Activated naive CD4-positive, alpha-beta T cell treated with anti-CD3 and anti-CD28 coated beads, Interleukin-2, amount 50 U/mL, for 24 hours (primary cell): ENCODE measurements around the gene BEND5.

Experiments used
- H3K27ac Mint-ChIP-seq: one replicate; pipeline ENCODE4 v1.8.0; 2021; ENCODE audit warnings: mild to moderate bottlenecking, mixed read lengths
- H3K27me3 Mint-ChIP-seq: one replicate; pipeline ENCODE4 v1.8.0; 2021; ENCODE audit warnings: mixed read lengths
- H3K36me3 Mint-ChIP-seq: one replicate; pipeline ENCODE4 v1.8.0; 2021; ENCODE audit warnings: mixed read lengths
- H3K4me1 Mint-ChIP-seq: one replicate; pipeline ENCODE4 v1.8.0; 2021; ENCODE audit warnings: mixed read lengths
- H3K4me3 Mint-ChIP-seq: one replicate; pipeline ENCODE4 v1.8.0; 2021; ENCODE audit warnings: mild to moderate bottlenecking, mixed read lengths
- H3K9me3 Mint-ChIP-seq: one replicate; pipeline ENCODE4 v1.8.0; 2021; ENCODE audit warnings: mixed read lengths

Gene BEND5, protein sequence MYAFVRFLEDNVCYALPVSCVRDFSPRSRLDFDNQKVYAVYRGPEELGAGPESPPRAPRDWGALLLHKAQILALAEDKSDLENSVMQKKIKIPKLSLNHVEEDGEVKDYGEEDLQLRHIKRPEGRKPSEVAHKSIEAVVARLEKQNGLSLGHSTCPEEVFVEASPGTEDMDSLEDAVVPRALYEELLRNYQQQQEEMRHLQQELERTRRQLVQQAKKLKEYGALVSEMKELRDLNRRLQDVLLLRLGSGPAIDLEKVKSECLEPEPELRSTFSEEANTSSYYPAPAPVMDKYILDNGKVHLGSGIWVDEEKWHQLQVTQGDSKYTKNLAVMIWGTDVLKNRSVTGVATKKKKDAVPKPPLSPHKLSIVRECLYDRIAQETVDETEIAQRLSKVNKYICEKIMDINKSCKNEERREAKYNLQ

DNA sequence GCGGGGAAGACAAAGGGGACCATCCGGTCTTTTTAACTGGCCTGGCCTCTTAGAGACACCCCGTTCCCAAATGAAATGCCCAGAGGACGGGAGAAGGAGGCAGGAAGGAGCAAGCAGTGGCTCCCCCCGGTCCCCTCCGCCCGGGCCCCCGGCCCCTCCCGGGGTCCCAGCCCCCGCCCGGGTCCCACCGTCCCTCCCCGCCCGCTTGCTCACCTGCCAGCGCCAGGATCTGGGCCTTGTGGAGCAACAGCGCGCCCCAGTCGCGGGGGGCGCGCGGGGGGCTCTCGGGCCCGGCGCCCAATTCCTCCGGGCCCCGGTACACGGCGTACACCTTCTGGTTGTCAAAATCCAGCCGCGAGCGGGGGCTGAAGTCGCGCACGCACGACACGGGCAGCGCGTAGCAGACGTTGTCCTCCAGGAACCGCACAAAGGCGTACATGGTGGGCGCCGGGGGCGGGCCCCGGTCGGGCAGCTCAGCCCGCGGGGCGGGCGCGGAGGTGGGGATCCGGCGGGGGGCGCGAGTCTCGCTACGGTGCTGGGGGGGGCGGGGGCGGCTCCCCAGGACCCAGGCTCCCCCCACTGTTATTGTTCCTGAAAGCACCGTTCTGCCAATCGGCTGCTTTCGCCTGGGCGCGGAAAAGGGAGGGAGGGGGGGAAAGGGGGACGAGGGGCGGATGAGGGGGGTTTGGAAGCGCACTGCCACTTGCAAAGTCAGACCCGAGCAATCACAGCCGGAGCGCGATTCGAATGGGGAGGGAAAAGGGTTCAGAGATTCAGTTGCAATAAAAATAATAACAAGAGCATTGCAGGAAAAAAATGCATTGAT, at the start of gene BEND5:
BEND5 (minus strand) TSS at position 499 of the 826 bp plus-strand sequence; CDS start at position 439, 60 bp downstream.
- no peaks in the 10 kb centered on the region for H3K27me3 Mint-ChIP-seq
- no peaks in the 10 kb centered on the region for H3K9me3 Mint-ChIP-seq
- peak within 1 kb of the TSS; percentile 91 for H3K27ac Mint-ChIP-seq
- H3K4me3 Mint-ChIP-seq: peak within 1 kb of the TSS; percentile 94
- H3K36me3 Mint-ChIP-seq: peaks cover 1% of the 10 kb centered on the region
- peaks cover 58% of the 10 kb centered on the region for H3K4me1 Mint-ChIP-seq

DNA sequence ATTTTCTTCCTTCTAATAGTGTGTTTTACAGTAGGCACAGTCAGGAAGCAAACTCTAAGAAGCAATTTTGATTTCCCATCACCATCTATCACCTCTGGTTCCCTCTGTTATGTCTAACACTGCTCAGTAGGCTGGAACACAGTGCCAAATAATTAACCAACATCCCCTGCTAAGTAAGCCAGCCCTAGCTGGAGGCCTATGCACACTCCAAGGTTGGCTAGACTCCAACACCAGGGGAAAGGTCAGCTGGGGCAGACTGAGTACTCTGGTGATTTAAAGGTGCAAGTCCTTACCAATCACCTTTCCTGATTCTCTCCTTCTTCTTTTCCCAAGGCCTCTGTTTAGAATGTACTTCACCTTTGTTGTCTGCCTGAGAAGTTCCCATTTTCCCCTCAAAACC, 46.5 kb upstream of the BEND5 start:
- H3K36me3 Mint-ChIP-seq: no peaks in the 10 kb centered on the region
- no peak overlapping the region for H3K4me3 Mint-ChIP-seq
- no peak overlapping the region for H3K27ac Mint-ChIP-seq
- no peaks in the 10 kb centered on the region for H3K4me1 Mint-ChIP-seq
- peaks cover 2% of the 10 kb centered on the region for H3K27me3 Mint-ChIP-seq
- no peaks in the 10 kb centered on the region for H3K9me3 Mint-ChIP-seq

DNA sequence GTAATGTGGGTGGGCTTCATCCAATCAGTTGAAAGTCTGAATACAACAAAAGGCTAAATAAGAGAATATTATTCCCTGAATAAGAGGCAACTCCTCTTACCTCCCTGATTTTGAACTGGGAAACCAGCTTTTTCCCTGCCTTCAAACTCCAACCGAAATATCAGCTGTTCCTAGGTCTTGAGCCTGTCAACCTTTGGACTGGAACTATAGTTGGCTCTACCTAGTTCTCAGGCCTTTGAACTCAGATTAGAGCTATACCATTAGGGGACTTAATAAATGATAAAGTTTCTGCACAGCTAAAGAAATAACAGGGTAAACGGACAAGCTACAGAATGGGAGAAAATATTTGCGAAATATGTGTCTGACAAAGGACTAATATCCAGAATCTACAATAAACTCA, 43.8 kb upstream of the BEND5 start:
- Mint-ChIP-seq H3K27ac (no peak overlapping the region), H3K36me3 (no peaks in the 10 kb centered on the region), H3K4me3 (no peak overlapping the region), H3K4me1 (no peaks in the 10 kb centered on the region), H3K9me3 (no peaks in the 10 kb centered on the region), H3K27me3 (no peaks in the 10 kb centered on the region)

DNA sequence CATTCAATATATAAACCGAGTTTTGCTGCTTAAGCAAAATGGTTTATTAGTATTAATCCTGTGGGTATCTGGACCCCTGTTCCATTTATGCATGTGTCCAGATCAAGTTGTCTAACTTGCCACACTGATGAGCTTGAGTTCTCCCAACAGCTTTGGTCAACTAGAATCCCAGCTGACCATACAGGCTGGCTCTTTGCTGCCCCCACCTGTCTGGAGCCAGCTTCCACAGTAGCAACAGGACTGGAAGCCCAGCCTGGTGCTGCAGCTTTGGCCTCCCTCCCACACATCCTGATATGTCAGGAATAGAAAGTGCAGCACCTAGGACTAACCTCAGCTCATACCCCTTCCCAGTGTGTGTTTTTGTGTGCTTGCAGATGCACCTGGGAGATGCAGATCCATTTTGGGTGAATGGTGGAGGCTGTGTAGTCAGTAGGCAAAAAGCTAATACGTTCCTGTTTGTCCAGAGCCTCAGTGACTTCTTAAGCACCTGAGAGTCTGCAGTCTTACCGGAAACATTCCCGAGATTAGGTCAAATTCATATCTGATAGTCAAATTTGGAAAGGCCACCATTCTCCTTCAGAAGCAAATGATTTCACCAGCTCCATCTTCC, 40.9 kb upstream of the BEND5 start:
- H3K9me3 Mint-ChIP-seq: no peaks in the 10 kb centered on the region
- H3K4me1 Mint-ChIP-seq: no peaks in the 10 kb centered on the region
- H3K27me3 Mint-ChIP-seq: no peaks in the 10 kb centered on the region
- no peak overlapping the region for H3K27ac Mint-ChIP-seq
- no peaks in the 10 kb centered on the region for H3K36me3 Mint-ChIP-seq
- H3K4me3 Mint-ChIP-seq: no peak overlapping the region

DNA sequence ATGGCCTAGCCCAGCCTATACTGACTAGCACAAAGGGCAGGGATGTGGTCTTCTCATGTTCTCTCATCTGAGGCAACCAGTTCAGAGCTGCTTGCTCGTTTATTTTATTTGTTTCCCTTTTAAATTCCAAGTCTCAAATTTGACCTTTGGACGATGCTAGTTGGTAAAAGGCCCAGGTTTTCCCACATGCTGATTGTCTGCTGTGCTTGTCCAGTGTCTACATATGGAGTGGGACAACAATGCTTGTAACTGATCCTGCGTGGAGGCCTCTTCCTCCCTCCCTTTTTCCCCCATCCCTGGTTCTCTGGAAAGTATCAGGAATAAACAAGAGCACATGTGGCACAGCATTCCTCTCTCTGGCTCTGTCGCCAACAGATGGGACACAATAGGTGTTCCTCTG, 34.0 kb upstream of the BEND5 start:
- Mint-ChIP-seq H3K36me3 (no peaks in the 10 kb centered on the region), H3K9me3 (no peaks in the 10 kb centered on the region), H3K27ac (no peak overlapping the region), H3K4me3 (no peak overlapping the region), H3K27me3 (no peaks in the 10 kb centered on the region), H3K4me1 (no peaks in the 10 kb centered on the region)

DNA sequence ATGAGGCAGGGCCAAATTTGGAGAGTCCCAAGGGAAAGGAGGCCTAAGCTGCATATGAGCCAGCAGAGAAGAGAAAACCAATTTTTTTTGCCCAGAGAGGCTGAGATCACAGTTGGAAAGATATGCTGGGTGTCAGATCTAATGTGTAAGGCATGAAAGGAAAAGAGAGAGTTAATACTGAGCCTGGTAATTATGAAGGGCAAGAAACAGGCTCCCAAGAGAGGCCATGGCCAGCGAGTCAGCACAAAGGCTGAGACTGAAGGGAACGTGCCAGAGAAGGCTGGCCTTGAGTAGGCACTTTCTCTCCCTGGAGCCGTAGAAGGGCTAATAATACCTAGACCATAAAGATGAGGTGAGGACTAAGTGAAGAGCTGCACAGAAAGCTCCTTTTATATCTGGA, 31.8 kb upstream of the BEND5 start:
- Mint-ChIP-seq H3K27ac (no peak overlapping the region), H3K9me3 (no peaks in the 10 kb centered on the region)

DNA sequence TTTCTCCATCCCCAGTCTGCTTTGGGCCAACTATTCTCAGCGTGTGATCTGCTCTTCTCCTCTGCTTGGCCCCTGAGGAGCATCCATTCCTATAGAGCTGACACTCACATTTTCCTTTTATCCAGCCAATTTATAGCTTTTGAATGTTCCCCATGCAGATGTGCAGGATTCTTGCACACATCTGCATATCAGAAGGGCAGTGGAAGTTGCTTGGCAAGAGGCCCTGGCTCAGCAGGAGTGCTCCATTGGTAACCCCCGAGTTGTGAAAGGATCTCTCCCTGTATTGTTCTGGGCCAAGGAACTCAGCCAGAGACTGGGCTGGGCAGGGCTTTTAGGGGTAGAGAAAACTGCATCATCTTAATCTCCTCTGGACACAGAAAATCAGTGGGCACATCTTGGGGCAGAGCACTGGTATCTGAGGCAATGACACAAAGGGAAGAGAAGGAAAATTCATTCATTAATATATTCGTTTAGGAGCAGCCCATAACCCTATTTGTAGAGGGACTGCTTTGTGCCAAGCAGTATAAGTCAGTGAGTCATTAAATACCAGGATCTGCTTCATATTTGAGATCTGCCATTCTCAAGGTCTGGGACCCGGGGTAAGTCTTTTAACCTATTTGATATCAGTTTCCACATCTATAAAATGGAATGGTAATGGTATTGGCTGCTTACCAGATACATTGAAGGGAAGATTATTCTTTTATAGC, 31.0 kb upstream of the BEND5 start:
- no peaks in the 10 kb centered on the region for H3K9me3 Mint-ChIP-seq
- no peaks in the 10 kb centered on the region for H3K27me3 Mint-ChIP-seq
- H3K27ac Mint-ChIP-seq: no peak overlapping the region
- no peaks in the 10 kb centered on the region for H3K4me1 Mint-ChIP-seq
- H3K36me3 Mint-ChIP-seq: no peaks in the 10 kb centered on the region
- H3K4me3 Mint-ChIP-seq: no peak overlapping the region

More for the DNA sequence above, 31.8 kb upstream of the BEND5 start:
- no peaks in the 10 kb centered on the region for H3K27me3 Mint-ChIP-seq
- no peak overlapping the region for H3K4me3 Mint-ChIP-seq
- H3K36me3 Mint-ChIP-seq: no peaks in the 10 kb centered on the region
- H3K4me1 Mint-ChIP-seq: no peaks in the 10 kb centered on the region

DNA sequence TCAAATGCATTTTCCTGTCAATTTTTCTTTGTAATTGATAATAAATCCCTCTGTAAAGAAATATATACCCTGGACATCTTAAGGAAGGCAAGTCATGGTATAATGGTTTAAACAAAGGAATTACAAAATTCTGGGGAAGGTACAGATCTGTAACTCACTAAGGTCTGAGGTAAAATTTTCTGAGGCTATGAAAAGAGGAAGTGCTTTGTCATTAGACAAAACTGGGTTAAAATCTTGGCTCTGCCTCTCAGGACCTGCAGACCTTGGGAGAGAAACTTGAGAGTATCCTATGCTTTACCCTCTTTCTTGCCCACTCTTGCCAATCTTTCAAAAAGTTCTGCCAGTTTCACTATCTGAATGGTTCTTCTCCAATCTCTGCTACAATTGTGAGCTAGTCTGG, 26.8 kb upstream of the BEND5 start:
- Mint-ChIP-seq H3K27me3 (peaks cover 11% of the 10 kb centered on the region), H3K36me3 (no peaks in the 10 kb centered on the region), H3K4me1 (no peaks in the 10 kb centered on the region), H3K9me3 (no peaks in the 10 kb centered on the region), H3K4me3 (no peak overlapping the region), H3K27ac (no peak overlapping the region)

DNA sequence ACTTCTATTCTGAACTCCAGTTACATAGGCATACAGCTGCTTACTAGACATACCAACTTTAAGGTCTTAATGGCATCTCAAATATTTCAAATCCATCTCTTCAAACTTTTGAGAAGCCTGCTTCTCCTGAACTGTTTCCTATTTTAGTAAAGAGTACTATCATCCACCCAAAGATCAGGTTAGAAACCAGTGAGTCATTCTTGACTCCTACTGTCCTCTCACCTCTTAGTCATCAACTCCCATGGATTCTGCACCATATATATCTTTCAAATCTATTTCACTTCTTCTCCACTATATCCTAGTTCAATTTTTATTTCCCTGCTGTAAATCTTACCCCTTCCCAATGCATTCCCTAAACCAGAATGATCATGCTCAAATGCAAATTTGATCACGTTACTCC, 18.1 kb upstream of the BEND5 start:
- Mint-ChIP-seq H3K27me3 (peaks cover 13% of the 10 kb centered on the region), H3K4me1 (no peaks in the 10 kb centered on the region), H3K9me3 (no peaks in the 10 kb centered on the region), H3K4me3 (no peak overlapping the region), H3K27ac (no peak overlapping the region), H3K36me3 (no peaks in the 10 kb centered on the region)

DNA sequence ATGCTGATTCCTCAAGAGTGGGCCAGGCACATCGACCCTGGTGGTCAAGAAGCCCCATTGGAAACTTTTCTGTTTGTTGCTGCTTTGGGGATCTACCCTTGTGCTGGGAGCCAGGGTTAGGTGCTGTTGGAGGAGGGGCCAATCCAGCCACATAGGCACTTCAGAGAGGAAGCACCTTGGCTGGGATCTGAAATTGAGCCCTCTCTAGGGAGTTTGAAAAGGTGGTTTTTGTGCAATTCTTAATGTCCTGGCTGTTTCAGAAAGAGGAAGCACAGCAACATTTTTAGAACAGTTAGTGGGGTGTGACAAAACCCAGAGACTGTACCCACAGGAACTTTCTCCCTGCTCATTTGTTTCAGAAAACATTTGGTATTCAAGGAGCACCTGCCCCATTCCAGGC, 17.2 kb upstream of the BEND5 start:
- H3K4me1 Mint-ChIP-seq: no peaks in the 10 kb centered on the region
- H3K27me3 Mint-ChIP-seq: peaks cover 9% of the 10 kb centered on the region
- no peak overlapping the region for H3K4me3 Mint-ChIP-seq
- H3K9me3 Mint-ChIP-seq: no peaks in the 10 kb centered on the region
- H3K27ac Mint-ChIP-seq: no peak overlapping the region
- no peaks in the 10 kb centered on the region for H3K36me3 Mint-ChIP-seq

DNA sequence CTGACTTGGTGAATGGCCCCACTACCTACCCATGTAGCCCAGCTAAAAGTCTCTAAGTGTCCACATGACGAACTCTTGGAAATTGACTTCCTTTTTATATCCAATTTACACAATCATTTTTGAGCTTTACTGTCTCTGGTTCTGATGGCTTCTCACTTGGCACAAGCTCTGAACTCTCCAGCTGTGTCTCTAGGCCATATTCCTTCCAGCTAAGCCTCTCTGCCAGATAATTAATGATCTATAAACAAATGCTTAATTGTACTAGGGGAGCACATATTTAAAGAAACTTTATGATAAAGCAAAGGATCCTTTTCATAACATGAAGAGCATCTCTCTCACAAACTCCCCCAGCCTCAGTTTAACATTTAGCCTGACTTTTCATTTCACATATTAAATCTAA, 16.3 kb upstream of the BEND5 start:
- H3K27ac Mint-ChIP-seq: no peak overlapping the region

DNA sequence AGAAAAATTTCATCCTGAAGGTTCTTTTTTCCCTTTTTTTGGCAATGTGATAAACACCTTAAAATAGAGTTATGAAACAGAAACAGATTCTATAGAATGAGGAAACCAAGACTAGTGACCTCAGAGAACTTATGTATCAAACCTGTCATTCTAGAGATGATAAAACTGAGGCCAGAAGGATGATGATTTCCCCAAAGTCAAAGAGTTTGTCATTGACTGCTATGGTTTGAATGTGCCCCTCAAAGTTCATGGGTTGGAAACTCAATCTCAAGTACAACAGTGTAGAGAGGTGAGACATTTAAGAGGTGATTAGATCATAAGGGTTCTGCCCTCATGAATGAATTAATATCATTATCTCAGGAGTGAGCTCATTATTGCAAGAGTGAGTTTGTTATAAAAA, 13.7 kb upstream of the BEND5 start:
- no peak overlapping the region for H3K27ac Mint-ChIP-seq
- H3K36me3 Mint-ChIP-seq: no peaks in the 10 kb centered on the region
- H3K27me3 Mint-ChIP-seq: peaks cover 11% of the 10 kb centered on the region
- no peaks in the 10 kb centered on the region for H3K4me1 Mint-ChIP-seq
- no peak overlapping the region for H3K4me3 Mint-ChIP-seq
- H3K9me3 Mint-ChIP-seq: no peaks in the 10 kb centered on the region

More for the DNA sequence above, 16.3 kb upstream of the BEND5 start:
- Mint-ChIP-seq H3K27me3 (peaks cover 11% of the 10 kb centered on the region), H3K36me3 (no peaks in the 10 kb centered on the region), H3K4me1 (no peaks in the 10 kb centered on the region), H3K9me3 (no peaks in the 10 kb centered on the region), H3K4me3 (no peak overlapping the region)

DNA sequence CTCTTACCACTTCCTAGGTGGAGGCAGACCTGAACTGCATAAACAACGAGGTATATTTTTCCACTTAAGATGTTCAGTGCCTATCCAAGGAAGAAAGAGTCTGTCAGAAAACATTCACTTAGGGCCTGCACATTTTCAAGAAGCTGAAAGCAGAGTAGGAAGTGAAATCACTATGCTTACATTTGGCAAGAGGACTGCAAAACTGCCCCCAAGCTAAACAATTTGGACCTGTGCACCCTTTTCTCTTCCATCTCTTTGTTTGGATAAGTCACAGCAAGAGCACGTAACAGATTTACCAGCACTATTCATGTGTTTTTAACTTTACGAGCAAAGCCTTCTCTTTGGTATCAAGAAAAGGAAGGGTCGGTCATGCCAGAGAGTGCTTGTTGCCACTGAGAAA, 13.2 kb upstream of the BEND5 start:
- H3K4me3 Mint-ChIP-seq: no peak overlapping the region
- no peaks in the 10 kb centered on the region for H3K9me3 Mint-ChIP-seq
- no peak overlapping the region for H3K27ac Mint-ChIP-seq
- H3K36me3 Mint-ChIP-seq: no peaks in the 10 kb centered on the region
- no peaks in the 10 kb centered on the region for H3K4me1 Mint-ChIP-seq
- peaks cover 11% of the 10 kb centered on the region for H3K27me3 Mint-ChIP-seq

DNA sequence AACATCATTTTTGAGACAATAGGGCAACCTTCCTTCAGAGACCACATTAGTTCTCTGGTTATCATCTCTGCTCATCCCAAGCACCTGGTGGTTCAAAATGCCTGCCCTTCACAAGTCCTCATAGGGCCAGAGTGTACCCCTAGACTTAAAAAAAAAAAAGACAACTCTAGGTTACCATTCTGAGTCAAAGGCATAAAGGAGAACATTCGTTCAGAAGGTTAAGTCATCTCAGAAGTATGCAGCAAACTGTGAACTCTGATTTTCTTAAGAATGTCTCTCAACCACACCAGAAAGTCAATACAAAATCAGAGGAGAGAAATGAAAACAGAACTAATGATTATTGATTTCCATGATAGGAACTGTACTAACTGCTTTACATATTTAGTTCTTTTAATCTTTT, 9.2 kb upstream of the BEND5 start:
- Mint-ChIP-seq H3K4me3 (no peak overlapping the region), H3K27me3 (peaks cover 6% of the 10 kb centered on the region), H3K36me3 (no peaks in the 10 kb centered on the region), H3K9me3 (no peaks in the 10 kb centered on the region), H3K27ac (no peak overlapping the region), H3K4me1 (no peaks in the 10 kb centered on the region)

DNA sequence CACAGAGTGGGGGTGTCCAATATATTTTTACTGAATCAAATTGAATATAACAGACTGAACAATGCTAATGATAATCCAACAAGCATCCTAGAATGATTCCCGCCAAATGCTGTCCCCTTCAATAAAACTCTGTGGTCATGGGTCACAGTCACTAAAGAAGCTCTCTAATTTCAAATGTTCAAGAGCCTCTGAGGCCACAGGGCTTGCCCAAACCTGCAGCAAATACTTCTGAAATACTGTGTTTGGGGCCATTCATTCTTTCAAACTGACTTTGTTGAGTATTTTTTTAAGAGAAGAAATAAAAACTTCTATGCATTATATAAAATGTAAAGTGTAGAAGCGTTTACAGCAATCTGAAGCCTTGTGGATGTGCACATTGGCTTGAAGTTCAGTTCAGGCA, 7.6 kb upstream of the BEND5 start:
- Mint-ChIP-seq H3K27ac (no peak overlapping the region), H3K4me3 (no peak overlapping the region), H3K27me3 (peaks cover 4% of the 10 kb centered on the region), H3K4me1 (no peaks in the 10 kb centered on the region), H3K36me3 (no peaks in the 10 kb centered on the region), H3K9me3 (no peaks in the 10 kb centered on the region)
